ENCODE data around the gene UNC5C.

The UNC5C gene

DNA sequence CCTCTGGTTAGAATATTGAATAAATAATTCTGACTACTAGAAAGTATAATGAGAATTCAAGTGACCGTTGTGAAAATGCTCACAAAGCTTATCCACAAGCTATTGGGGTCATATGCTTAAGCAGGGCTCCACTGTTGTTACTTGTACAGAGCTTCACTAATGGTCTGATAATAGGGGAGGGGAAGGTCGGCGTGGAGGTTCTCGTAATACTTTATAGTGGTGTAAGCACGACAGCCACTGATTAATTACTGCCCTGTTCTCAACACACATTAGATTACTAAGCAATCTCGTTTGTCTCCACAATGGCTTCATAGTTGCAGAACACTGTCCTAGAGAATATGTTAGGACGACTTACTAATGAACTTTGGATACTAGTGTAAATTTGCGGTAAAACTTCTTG, 11.6 kb downstream of the UNC5C start:
- Histone ChIP-seq H3K4me3 (ENCODE audit: low read depth, low read length) (no peak overlapping the region), H3K27ac (ENCODE audit: extremely low read depth, low read depth, low read length) (no peak overlapping the region), H3K4me1 (ENCODE audit: control insufficient read depth, insufficient read depth, low read length) (peaks cover 31% of the 10 kb centered on the region), H3K9me3 (ENCODE audit: control insufficient read depth, insufficient read depth, low read depth, low read length) (no peaks in the 10 kb centered on the region), H3K36me3 (ENCODE audit: control insufficient read depth in 2 of 2, insufficient read depth in 1 of 2, low read length in 2 of 2) (no peaks in the 10 kb centered on the region)
- TF ChIP-seq ZNF677 (tag by site-specific recombination; IDR thresholded peaks at IDR 0.05): no peak
- TF ChIP-seq FEZF1 (tag by site-specific recombination; IDR thresholded peaks at IDR 0.05): peak; percentile 19; the same call in 1 of the 2 replicates
- TF ChIP-seq ZNF501 (tag by site-specific recombination; IDR thresholded peaks at IDR 0.05): no peak
- peak; percentile 52; the same call in 1 of the 2 replicates for TF ChIP-seq OSR2 (tag by site-specific recombination; IDR thresholded peaks at IDR 0.05)
- TF ChIP-seq ZNF843 (tag by site-specific recombination; IDR thresholded peaks at IDR 0.05): no peak
- TF ChIP-seq ZNF416 (tag by site-specific recombination; IDR thresholded peaks at IDR 0.05): no peak
- TF ChIP-seq, protein P1, sequence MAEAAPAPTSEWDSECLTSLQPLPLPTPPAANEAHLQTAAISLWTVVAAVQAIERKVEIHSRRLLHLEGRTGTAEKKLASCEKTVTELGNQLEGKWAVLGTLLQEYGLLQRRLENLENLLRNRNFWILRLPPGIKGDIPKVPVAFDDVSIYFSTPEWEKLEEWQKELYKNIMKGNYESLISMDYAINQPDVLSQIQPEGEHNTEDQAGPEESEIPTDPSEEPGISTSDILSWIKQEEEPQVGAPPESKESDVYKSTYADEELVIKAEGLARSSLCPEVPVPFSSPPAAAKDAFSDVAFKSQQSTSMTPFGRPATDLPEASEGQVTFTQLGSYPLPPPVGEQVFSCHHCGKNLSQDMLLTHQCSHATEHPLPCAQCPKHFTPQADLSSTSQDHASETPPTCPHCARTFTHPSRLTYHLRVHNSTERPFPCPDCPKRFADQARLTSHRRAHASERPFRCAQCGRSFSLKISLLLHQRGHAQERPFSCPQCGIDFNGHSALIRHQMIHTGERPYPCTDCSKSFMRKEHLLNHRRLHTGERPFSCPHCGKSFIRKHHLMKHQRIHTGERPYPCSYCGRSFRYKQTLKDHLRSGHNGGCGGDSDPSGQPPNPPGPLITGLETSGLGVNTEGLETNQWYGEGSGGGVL (tag by site-specific recombination; IDR thresholded peaks at IDR 0.05): peak; percentile 28; the same call in 1 of the 2 replicates
- TF ChIP-seq GLIS1 (tag by site-specific recombination; IDR thresholded peaks at IDR 0.05): no peak
- TF ChIP-seq SCRT2 (tag by site-specific recombination; IDR thresholded peaks at IDR 0.05): no peak
- TF ChIP-seq ZNF423 (tag by site-specific recombination; IDR thresholded peaks at IDR 0.05): no peak
- TF ChIP-seq ZSCAN5A (tag by site-specific recombination; IDR thresholded peaks at IDR 0.05): no peak
- no peak for TF ChIP-seq ZNF239 (tag by site-specific recombination; IDR thresholded peaks at IDR 0.05)
- TF ChIP-seq HOXA7 (CRISPR knock-in tag; IDR thresholded peaks at IDR 0.05; ENCODE audit: borderline replicate concordance): no peak
- no peak for TF ChIP-seq ZNF174 (tag by site-specific recombination; IDR thresholded peaks at IDR 0.05)
- TF ChIP-seq ZEB2 (tag by site-specific recombination; IDR thresholded peaks at IDR 0.05): no peak
- TF ChIP-seq ZFP69B (tag by site-specific recombination; IDR thresholded peaks at IDR 0.05): no peak
- no peak for TF ChIP-seq GLIS2 (tag by site-specific recombination; IDR thresholded peaks at IDR 0.05)
- no peak for TF ChIP-seq GLI2 (tag by site-specific recombination; IDR thresholded peaks at IDR 0.05; ENCODE audit: borderline replicate concordance, low read depth)
- TF ChIP-seq ZNF175 (tag by site-specific recombination; IDR thresholded peaks at IDR 0.05): no peak
- TF ChIP-seq ZNF155 (tag by site-specific recombination; IDR thresholded peaks at IDR 0.05): no peak
- peak; percentile 23; the same call in 1 of the 2 replicates for TF ChIP-seq TRIM28 (IDR thresholded peaks at IDR 0.05; ENCODE audit: borderline replicate concordance, low read length)
- TF ChIP-seq ZNF324 (tag by site-specific recombination; IDR thresholded peaks at IDR 0.05): no peak
- TF ChIP-seq WT1 (tag by site-specific recombination; IDR thresholded peaks at IDR 0.05): 0 out of 2 replicates have a peak, but pooled peaks have one; percentile 32
- no peak for TF ChIP-seq ZFHX2 (tag by site-specific recombination; conservative IDR thresholded peaks at IDR 0.05)
- no peak for TF ChIP-seq ZFP37 (tag by site-specific recombination; IDR thresholded peaks at IDR 0.05)
- TF ChIP-seq ZBTB20 (tag by site-specific recombination; IDR thresholded peaks at IDR 0.05): no peak
- TF ChIP-seq, protein P2, sequence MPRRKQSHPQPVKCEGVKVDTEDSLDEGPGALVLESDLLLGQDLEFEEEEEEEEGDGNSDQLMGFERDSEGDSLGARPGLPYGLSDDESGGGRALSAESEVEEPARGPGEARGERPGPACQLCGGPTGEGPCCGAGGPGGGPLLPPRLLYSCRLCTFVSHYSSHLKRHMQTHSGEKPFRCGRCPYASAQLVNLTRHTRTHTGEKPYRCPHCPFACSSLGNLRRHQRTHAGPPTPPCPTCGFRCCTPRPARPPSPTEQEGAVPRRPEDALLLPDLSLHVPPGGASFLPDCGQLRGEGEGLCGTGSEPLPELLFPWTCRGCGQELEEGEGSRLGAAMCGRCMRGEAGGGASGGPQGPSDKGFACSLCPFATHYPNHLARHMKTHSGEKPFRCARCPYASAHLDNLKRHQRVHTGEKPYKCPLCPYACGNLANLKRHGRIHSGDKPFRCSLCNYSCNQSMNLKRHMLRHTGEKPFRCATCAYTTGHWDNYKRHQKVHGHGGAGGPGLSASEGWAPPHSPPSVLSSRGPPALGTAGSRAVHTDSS (tag by site-specific recombination; IDR thresholded peaks at IDR 0.05): no peak
- no peak for TF ChIP-seq ZNF292 (tag by site-specific recombination; IDR thresholded peaks at IDR 0.05; ENCODE audit: borderline replicate concordance, low read depth)
- peak; percentile 70 for TF ChIP-seq SP7 (tag by site-specific recombination; IDR thresholded peaks at IDR 0.05)
- TF ChIP-seq ZNF140 (tag by site-specific recombination; IDR thresholded peaks at IDR 0.05): no peak
- peak; percentile 47; the same call in 1 of the 2 replicates for TF ChIP-seq ZNF660 (tag by site-specific recombination; IDR thresholded peaks at IDR 0.05)
- TF ChIP-seq ZNF571 (tag by site-specific recombination; IDR thresholded peaks at IDR 0.05): no peak
- TF ChIP-seq ZSCAN16 (tag by site-specific recombination; IDR thresholded peaks at IDR 0.05): 0 out of 2 replicates have a peak, but pooled peaks have one; percentile 33
- TF ChIP-seq ZNF600 (tag by site-specific recombination; IDR thresholded peaks at IDR 0.05): peak; percentile 48; the same call in 1 of the 2 replicates
- peak; percentile 77; the same call in 1 of the 2 replicates for TF ChIP-seq ZNF10 (tag by site-specific recombination; IDR thresholded peaks at IDR 0.05)
- ChIA-PET CTCF (interaction anchor here (0.6 to 1.7 kb wide), 2 partner anchors 11 to 413 kb away, joined by 3 to 4 read pairs; partner anchors contain the start of gene UNC5C), POLR2A (no interaction called here)

Data from HEK293 (cell line).